Right lobe of liver (tissue), 4 donors: Measurements from ENCODE around the gene CNGA1.

ENCODE experiments used
- CTCF ChIP-seq, 4 donors: fragments of 200-600 bp in 3 of 4; fragments of 450-650 bp in 1 of 4; IDR thresholded peaks; one replicate each; pipeline versions ENCODE4 v1.5.1 to v1.8.0; 2016 to 2022; ENCODE audit warnings: antibody characterized with exemption in 4 of 4, mild to moderate bottlenecking in 2 of 4
- POLR2A ChIP-seq: fragments of 450-650 bp; IDR thresholded peaks from one replicate; pipeline ENCODE4 v1.6.1; 2017; ENCODE audit warnings: antibody characterized with exemption, mild to moderate bottlenecking
- donor health status: DM: no; HTN: no; CAD: no.
- donor health status: DM: no; HTN: no; CAD: no.
- donor health status: DM: no; HTN: yes; CAD: no.

- TF ChIP-seq CTCF (IDR thresholded peaks at IDR 0.05) (no peak), POLR2A (no peak)
These were observed 26.5 kb upstream of the CNGA1 start for GRCh38 chr4:48042979-48043461.
